ENCODE results near the gene MINDY2. TPM values are rescaled to one million over a fixed set of nuclear protein-coding genes. Genes with fewer than 3 reads are reported as not detected.

The MINDY2 gene
- total RNA-seq, 4 donors from 2014 or later, result 10.4 to 36.6 (median 17.0) TPM

DNA sequence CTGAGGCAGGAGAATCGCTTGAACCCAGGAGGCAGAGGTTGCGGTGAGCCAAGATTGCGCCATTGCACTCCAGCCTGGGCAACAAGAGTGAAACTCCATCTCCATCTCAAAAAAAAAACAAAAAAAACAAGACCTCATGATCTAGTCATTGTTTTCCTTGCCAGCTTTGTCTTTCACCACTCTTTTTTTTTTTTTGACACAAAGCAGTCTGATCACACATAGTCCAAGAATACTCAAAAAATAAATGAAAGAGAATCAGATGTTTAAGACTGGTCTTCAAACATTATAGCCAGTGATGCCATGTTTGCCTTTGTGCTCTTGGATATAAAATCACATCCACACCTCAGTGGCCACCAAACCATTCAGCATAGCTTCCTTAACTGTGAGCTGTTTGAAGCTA lies 15.8 kb upstream of the MINDY2 start:
- no peak for ATAC-seq (ENCODE audit: low FRiP score)

DNA sequence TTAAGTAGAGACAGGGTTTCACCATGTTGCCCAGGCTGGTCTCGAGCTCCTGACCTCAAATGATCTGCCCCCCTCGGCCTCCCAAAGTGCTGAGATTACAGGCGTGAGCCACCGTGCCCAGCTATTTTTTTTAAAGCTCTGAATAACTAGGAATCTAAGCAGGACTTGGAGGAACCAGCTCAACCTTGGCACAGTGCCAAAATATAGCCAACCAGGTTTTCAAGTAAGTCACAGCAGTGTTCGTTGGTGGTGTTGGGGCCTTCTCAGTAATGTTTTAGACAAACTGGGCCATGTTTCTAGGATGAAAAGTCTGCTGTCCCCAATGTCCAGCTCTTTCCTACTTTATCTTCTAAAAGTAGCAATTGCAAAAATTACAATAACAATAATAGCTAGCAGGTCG lies 15.1 kb upstream of the MINDY2 start:
- TF ChIP-seq, protein P1, sequence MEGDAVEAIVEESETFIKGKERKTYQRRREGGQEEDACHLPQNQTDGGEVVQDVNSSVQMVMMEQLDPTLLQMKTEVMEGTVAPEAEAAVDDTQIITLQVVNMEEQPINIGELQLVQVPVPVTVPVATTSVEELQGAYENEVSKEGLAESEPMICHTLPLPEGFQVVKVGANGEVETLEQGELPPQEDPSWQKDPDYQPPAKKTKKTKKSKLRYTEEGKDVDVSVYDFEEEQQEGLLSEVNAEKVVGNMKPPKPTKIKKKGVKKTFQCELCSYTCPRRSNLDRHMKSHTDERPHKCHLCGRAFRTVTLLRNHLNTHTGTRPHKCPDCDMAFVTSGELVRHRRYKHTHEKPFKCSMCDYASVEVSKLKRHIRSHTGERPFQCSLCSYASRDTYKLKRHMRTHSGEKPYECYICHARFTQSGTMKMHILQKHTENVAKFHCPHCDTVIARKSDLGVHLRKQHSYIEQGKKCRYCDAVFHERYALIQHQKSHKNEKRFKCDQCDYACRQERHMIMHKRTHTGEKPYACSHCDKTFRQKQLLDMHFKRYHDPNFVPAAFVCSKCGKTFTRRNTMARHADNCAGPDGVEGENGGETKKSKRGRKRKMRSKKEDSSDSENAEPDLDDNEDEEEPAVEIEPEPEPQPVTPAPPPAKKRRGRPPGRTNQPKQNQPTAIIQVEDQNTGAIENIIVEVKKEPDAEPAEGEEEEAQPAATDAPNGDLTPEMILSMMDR (IDR thresholded peaks at IDR 0.05), result no peak
- DNase-seq (ENCODE audit: low spot score), result no peak
- no peak for ATAC-seq (ENCODE audit: low FRiP score)

More for the DNA sequence above, 15.8 kb upstream of the MINDY2 start:
- DNase-seq (ENCODE audit: low spot score), result no peak
- TF ChIP-seq, protein P1 (IDR thresholded peaks at IDR 0.05), result no peak

DNA sequence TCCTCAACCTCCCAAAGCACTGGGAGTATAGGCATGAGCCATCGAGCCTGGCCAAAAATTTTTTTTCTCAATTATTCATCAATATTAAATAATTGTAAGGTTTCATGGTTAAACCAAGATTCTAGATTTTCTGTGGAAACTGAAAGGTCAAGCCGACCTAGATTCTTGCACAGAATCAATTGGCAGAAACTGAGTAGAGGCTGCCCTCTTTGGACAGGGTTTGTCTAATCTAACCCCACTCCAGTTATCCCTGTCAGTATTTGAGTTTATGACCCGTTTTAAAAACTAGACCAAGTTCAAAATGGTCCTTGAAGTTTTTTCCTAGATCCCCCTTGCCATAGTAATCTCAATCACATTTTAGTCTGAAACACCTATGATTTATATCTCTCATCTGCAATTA lies 13.0 kb upstream of the MINDY2 start:
- TF ChIP-seq, protein P1 (IDR thresholded peaks at IDR 0.05), result no peak
- DNase-seq (ENCODE audit: low spot score) (no peak), ATAC-seq (ENCODE audit: low FRiP score) (peak; percentile 64)

DNA sequence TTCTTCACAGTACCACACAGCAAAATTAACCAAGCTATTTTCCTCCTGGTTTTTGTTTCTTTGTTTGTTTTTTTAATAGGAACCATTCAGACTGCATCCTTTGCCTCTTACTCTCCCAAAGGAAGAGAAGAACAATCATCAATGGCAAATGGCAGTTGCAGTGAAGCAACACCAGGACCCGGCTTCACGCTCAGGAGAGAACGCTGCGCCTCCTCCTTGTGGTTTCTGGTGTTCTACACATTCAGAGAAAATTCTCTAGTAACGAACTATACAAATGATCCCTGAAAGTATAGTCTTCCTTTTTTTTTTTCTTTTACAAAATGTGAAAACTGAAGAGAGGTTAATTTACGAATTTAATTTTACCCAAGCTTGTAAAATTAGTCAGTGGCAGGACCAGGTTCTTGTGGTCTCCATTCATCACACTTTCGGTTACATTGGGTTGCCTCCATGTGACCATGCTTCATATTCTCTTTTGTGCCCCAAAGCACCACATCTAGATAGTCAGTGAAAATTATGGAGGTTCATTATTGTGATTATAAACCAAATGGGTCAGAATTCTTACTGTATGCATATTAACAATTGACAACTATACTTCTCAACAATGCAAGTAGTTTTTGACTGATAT lies 10.6 kb upstream of the MINDY2 start:
- DNase-seq (ENCODE audit: low spot score), result no peak
- no peak for ATAC-seq (ENCODE audit: low FRiP score)
- TF ChIP-seq, protein P1 (IDR thresholded peaks at IDR 0.05), result no peak

DNA sequence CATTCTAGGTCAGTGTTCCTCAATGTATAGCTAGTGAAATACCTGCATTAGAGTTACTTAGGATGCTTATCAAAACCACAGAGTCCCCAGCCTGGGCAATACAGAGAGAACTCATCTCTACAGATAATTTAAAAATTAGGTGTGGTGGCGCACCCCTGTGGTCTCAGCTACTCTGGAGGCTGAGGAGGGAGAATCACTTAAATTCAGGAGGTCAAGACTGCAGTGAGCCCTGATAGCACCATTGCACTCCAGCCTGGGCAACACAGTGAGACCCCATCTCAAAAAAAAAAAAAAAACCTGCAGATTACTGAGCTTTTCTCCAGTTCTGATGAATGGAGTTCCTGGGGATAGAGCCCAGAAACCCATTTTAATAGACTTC lies 10.1 kb upstream of the MINDY2 start:
- ATAC-seq (ENCODE audit: low FRiP score), result no peak
- TF ChIP-seq, protein P1 (IDR thresholded peaks at IDR 0.05), result no peak

DNA sequence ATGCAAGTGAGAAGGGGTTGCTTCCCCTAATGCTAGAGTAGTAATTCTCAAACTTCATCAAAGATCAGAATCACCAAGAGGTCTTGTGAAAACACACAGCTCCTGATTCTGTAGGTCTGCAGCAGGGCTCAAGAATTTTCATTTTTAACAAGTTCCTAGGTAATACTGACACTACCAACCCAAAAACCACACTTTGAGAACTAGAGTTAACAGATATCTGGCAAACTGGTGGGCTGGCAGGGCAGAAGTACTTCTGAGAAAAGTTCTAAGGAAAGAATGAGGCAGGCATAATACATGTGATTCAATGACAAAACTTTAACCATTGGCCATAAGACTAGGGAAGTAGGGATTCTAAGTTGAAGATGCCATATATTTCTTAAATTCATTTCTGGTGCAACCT lies 8.8 kb upstream of the MINDY2 start:
- no peak for DNase-seq (ENCODE audit: low spot score)
- ATAC-seq (ENCODE audit: low FRiP score), result no peak
- TF ChIP-seq, protein P1 (IDR thresholded peaks at IDR 0.05), result no peak

More for the DNA sequence above, 10.1 kb upstream of the MINDY2 start:
- no peak for DNase-seq (ENCODE audit: low spot score)

DNA sequence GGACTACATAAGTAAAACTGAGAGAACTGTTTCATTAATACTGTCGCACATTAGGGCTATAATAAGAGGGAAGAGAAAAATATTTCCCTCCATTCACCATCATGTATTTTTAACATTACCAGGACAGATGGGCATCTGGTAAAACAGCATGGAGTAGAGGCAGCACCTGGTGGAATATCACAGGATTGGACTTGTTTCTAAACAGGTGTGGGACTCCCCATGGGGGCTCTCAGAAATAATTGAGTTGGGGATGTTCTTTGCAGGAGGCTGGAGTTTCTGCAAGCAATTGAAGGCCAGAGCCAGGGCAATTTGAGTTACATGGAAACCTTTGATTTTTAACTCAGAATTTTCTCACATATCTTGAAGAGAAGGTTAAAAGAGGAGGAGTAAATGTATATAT lies 8.4 kb upstream of the MINDY2 start:
- TF ChIP-seq, protein P1 (IDR thresholded peaks at IDR 0.05), result no peak
- ATAC-seq (ENCODE audit: low FRiP score) (no peak), DNase-seq (ENCODE audit: low spot score) (no peak)

Measured in omental fat pad (tissue), 4 donors.